SU-DHL-6 (cell line): ENCODE measurements around the gene SELENOO.

Source experiments
- EZH2phosphoT487 ChIP-seq: fragments of 200-600 bp; sonication (generic), shearing (Covaris generic); conservative IDR thresholded peaks from 2 replicates; pipeline ENCODE4 v1.6.1; 2018; ENCODE audit warnings: mild to moderate bottlenecking, antibody characterized with exemption, low read length, moderate library complexity, mixed read lengths
- TF ChIP-seq, protein P1 (sequence below): fragments of 200-600 bp; sonication (generic); IDR thresholded peaks from one replicate; pipeline ENCODE4 v1.5.1; 2017; ENCODE audit warnings: antibody characterized with exemption, mild to moderate bottlenecking, low read length, moderate library complexity; ENCODE audit not compliant: insufficient read depth, poor library complexity, severe bottlenecking

DNA sequence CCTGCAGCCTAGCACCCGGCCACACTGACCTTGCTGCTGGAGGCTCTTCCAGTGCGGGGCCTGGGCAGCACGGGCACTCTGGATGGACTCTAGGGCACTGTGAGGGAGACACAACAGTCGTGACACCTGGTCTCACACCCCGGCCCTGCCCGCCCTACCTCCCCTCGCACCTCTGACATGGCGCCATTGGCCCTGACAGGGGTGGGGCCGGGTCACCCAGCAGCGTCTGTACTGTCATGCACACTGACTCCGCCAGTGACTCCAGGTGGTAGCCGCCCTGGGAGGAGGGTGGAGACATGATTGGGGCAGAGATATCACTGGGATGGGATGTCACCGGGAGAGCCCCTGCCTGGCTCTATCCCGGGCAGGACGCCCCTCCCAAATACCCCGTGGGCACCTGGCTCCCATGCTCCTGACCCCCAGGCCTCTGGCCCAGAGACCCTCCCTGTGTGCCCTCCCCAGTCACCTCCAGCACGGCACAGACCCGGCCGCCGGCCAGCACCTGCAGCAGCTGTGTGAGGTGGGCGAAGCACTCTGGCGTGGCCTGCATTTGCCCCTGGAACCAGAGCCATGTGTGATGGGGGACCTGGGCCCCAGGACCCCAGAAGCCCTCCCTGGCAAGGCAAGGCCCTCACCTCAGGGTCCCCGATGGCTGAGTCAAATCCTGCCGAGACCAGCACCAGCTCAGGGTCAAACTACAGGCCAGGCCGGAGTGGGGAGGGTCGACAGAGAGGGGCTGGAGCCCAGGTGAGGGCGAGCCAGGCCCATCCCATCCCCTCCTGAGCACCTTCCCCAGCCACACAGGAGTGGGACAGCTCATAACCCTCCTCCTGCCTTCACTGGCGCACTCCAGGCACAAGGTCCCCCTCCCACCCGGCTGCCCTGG is 47.6 kb downstream of the SELENOO start:
- TF ChIP-seq, protein P1, sequence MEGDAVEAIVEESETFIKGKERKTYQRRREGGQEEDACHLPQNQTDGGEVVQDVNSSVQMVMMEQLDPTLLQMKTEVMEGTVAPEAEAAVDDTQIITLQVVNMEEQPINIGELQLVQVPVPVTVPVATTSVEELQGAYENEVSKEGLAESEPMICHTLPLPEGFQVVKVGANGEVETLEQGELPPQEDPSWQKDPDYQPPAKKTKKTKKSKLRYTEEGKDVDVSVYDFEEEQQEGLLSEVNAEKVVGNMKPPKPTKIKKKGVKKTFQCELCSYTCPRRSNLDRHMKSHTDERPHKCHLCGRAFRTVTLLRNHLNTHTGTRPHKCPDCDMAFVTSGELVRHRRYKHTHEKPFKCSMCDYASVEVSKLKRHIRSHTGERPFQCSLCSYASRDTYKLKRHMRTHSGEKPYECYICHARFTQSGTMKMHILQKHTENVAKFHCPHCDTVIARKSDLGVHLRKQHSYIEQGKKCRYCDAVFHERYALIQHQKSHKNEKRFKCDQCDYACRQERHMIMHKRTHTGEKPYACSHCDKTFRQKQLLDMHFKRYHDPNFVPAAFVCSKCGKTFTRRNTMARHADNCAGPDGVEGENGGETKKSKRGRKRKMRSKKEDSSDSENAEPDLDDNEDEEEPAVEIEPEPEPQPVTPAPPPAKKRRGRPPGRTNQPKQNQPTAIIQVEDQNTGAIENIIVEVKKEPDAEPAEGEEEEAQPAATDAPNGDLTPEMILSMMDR: no peak
- no peak for TF ChIP-seq EZH2phosphoT487
